Measurements from ENCODE around the gene PAGR1. TPM values are rescaled to one million over a fixed set of nuclear protein-coding genes. Genes with fewer than 3 reads are reported as not detected.

The PAGR1 gene
- polyA plus RNA-seq, 3 donors, result 30.9 to 48.0 (median 42.0) TPM

Other genes with a start within 250 kb of the PAGR1 start
- gene SPN, start 152.9 kb upstream of the PAGR1 start, polyA plus RNA-seq (ENCODE audit: insufficient read length in 3 of 3), result 1 to 10 TPM; 1.9 to 2.8 (median 2.5) TPM
- 100 to 1,000 TPM; 134 to 182 (median 169) TPM for gene QPRT, start 137.0 kb upstream of the PAGR1 start, polyA plus RNA-seq (ENCODE audit: insufficient read length in 3 of 3)
- gene C16orf54, start 70.2 kb upstream of the PAGR1 start, polyA plus RNA-seq (ENCODE audit: insufficient read length in 3 of 3), result under 1 TPM; 0.14 to 0.29 (median 0.26) TPM
- under 1 TPM in 1 of 3 donors, not detected in 2; 0.09 TPM for gene ZG16, start 37.9 kb upstream of the PAGR1 start, polyA plus RNA-seq (ENCODE audit: insufficient read length in 3 of 3)
- gene KIF22, start 25.4 kb upstream of the PAGR1 start, polyA plus RNA-seq (ENCODE audit: insufficient read length in 3 of 3), result 10 to 100 TPM; 63.8 to 78.5 (median 71.9) TPM
- 100 to 1,000 TPM; 299 to 379 (median 301) TPM for gene MAZ, start 9.6 kb upstream of the PAGR1 start, polyA plus RNA-seq (ENCODE audit: insufficient read length in 3 of 3)
- gene PRRT2, start 4.0 kb upstream of the PAGR1 start, polyA plus RNA-seq (ENCODE audit: insufficient read length in 3 of 3), result 10 to 100 TPM; 13.3 to 27.2 (median 18.1) TPM
- gene MVP, start 4.3 kb downstream of the PAGR1 start, polyA plus RNA-seq (ENCODE audit: insufficient read length in 3 of 3), result 10 to 100 TPM; 13.6 to 29.9 (median 14.0) TPM
- 100 to 1,000 TPM in 2 of 3 donors, 10 to 100 TPM in 1; 83.8 to 110 (median 108) TPM for gene CDIPT, start 47.1 kb downstream of the PAGR1 start, polyA plus RNA-seq (ENCODE audit: insufficient read length in 3 of 3)
- 10 to 100 TPM in 2 of 3 donors, 1 to 10 TPM in 1; 8.2 to 12.5 (median 12.4) TPM for gene SEZ6L2, start 83.4 kb downstream of the PAGR1 start, polyA plus RNA-seq (ENCODE audit: insufficient read length in 3 of 3)
- 1 to 10 TPM in 1 of 3 donors, under 1 TPM in 2; 0.47 to 1.3 (median 0.80) TPM for gene ASPHD1, start 84.3 kb downstream of the PAGR1 start, polyA plus RNA-seq (ENCODE audit: insufficient read length in 3 of 3)
- gene KCTD13, start 110.1 kb downstream of the PAGR1 start, polyA plus RNA-seq (ENCODE audit: insufficient read length in 3 of 3), result 10 to 100 TPM; 15.2 to 31.7 (median 16.6) TPM
- 100 to 1,000 TPM in 2 of 3 donors, 10 to 100 TPM in 1; 98.3 to 120 (median 107) TPM for gene TMEM219, start 145.9 kb downstream of the PAGR1 start, polyA plus RNA-seq (ENCODE audit: insufficient read length in 3 of 3)
- 10 to 100 TPM; 38.0 to 54.0 (median 52.6) TPM for gene TAOK2, start 157.7 kb downstream of the PAGR1 start, polyA plus RNA-seq (ENCODE audit: insufficient read length in 3 of 3)
- 10 to 100 TPM; 16.4 to 22.1 (median 19.3) TPM for gene HIRIP3, start 179.5 kb downstream of the PAGR1 start, polyA plus RNA-seq (ENCODE audit: insufficient read length in 3 of 3)
- gene INO80E, start 180.1 kb downstream of the PAGR1 start, polyA plus RNA-seq (ENCODE audit: insufficient read length in 3 of 3), result 10 to 100 TPM; 42.4 to 64.5 (median 53.7) TPM
- gene DOC2A, start 194.9 kb downstream of the PAGR1 start, polyA plus RNA-seq (ENCODE audit: insufficient read length in 3 of 3), result 1 to 10 TPM; 2.2 to 5.2 (median 2.5) TPM
- gene C16orf92, start 207.0 kb downstream of the PAGR1 start, polyA plus RNA-seq (ENCODE audit: insufficient read length in 3 of 3), result not detected
- gene TLCD3B, start 215.1 kb downstream of the PAGR1 start, polyA plus RNA-seq (ENCODE audit: insufficient read length in 3 of 3), result 1 to 10 TPM in 2 of 3 donors, under 1 TPM in 1; 0.65 to 1.8 (median 1.3) TPM
- 100 to 1,000 TPM; 472 to 699 (median 578) TPM for gene ALDOA, start 249.6 kb downstream of the PAGR1 start, polyA plus RNA-seq (ENCODE audit: insufficient read length in 3 of 3)

Measured in renal cortex interstitium (tissue), 3 donors.